Skin epidermis (tissue), 12 donors: ENCODE data around the gene NEUROG3.
"Not testable (repeated sequence)": the region's sequence is repeated elsewhere in the genome, so short reads cannot be mapped to it uniquely, and the experiment has no call there.

Experiments used
- H3K27ac ChIP-seq, 21 experiments: fragments of 200-600 bp; sonication (generic) in 11 of 21; one replicate each; pipeline ENCODE4 v1.5.0; 2020; ENCODE audit warnings: mild to moderate bottlenecking in 3 of 21, inconsistent platforms in 2 of 21, moderate library complexity in 2 of 21
- H3K4me3 ChIP-seq, 7 experiments: fragments of 200-600 bp; sonication (generic) in 2 of 7; one replicate each; pipeline ENCODE4 v1.5.0; 2020; ENCODE audit warnings: inconsistent platforms in 2 of 7, mild to moderate bottlenecking in 2 of 7, moderate library complexity in 1 of 7

Gene NEUROG3

DNA sequence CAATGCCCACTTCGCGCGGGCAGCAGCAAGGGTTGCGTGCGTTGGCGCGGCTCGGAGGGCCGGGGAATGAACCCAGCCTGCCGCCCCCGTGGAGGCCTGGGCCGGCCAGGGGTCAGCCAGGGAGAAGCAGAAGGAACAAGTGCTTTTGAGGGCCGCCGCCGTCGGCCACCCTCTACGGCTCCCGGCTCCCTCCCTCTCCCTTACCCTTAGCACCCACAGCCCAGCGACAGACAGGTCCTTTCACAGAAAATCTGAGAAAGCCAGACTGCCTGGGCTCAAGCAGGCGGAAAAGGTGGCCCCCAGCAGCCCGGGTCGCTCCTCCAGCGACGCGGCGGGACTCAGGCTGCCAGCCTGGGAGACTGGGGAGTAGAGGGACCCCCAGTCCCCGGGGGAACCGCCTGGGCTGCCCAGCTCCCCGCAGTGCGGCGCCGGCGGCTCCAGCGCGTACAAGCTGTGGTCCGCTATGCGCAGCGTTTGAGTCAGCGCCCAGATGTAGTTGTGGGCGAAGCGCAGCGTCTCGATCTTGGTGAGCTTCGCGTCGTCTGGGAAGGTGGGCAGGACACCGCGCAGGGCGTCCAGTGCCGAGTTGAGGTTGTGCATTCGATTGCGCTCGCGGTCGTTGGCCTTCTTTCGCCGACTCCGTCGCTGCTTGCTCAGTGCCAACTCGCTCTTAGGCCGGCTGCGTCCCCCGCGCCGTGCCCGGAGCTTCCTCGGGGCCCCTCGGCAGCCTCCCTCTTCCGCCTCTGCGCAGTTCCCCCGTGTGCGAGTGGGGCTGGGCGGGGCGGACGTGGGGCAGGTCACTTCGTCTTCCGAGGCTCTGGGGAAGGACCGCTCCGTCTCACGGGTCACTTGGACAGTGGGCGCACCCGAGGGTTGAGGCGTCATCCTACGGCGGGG is 815 bp downstream of the NEUROG3 start:
- Histone ChIP-seq H3K4me3 (peak overlapping the region in 5 of 7 experiments; percentile 3 to 17 (median 14)), H3K27ac (no peak overlapping the region)

- H3K4me3 ChIP-seq = no peak overlapping the region
These were observed 1.5 kb downstream of the NEUROG3 start for GRCh38 chr10:69571618-69572158.

GRCh38 chr10:69570050-69570816 is 3.0 kb downstream of the NEUROG3 start:
- Histone ChIP-seq H3K4me3 (no peak overlapping the region), H3K27ac (no peak overlapping the region)

More at GRCh38 chr10:69571618-69572158, 1.5 kb downstream of the NEUROG3 start:
- H3K27ac ChIP-seq = no peak overlapping the region

GRCh38 chr10:69569396-69569934 is 3.8 kb downstream of the NEUROG3 start:
- H3K4me3 ChIP-seq = no peak overlapping the region
- no peak overlapping the region for H3K27ac ChIP-seq

DNA sequence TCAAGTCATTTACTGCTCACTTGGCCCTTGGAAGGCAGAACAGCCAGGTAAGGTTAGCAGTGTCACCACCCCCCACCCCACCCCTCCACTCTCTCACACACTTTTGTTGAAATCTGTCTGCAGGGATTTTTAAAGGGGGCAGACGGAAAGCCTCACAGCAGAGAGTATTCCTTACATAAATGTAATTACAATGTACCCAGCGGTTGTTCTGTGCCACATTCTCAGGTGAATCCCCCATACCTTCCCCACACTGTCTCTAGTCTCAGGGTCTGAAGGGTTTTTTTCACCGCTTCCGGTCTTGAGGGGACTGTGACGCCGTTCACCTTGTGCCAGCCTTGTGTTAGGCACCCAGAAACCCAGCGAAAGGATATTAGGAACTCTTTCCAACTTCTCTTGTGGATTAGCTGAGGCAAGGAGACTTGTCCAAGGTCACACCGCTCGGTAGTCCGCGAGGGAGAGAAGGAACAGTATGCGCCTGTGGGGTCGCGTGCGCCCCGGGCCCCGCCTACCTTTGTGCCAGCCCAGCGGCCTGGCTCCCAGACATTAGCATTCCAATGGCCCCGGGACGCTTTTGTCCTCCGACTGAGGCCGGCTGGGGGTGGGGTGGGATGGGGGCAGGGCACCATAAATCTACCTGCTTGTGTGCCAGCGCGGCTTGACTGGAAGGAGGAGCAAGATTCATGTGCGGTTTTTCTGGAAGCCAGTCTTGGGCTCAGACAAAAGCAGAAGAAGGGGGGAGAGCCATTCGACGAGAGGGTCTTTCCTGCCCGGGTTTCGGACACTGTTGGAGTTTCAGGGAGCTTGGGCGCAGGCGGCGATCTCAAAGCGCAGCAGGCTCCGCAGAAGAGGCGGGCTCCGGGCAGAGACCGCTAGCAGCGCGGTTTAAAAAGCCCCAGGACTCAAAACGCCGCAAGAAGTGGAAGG is 4.5 kb downstream of the NEUROG3 start:
- H3K4me3 ChIP-seq = no peak overlapping the region
- H3K27ac ChIP-seq = no peak overlapping the region

GRCh38 chr10:69567920-69568319 is 5.3 kb downstream of the NEUROG3 start:
- no peak overlapping the region for H3K4me3 ChIP-seq
- no peak overlapping the region for H3K27ac ChIP-seq

DNA sequence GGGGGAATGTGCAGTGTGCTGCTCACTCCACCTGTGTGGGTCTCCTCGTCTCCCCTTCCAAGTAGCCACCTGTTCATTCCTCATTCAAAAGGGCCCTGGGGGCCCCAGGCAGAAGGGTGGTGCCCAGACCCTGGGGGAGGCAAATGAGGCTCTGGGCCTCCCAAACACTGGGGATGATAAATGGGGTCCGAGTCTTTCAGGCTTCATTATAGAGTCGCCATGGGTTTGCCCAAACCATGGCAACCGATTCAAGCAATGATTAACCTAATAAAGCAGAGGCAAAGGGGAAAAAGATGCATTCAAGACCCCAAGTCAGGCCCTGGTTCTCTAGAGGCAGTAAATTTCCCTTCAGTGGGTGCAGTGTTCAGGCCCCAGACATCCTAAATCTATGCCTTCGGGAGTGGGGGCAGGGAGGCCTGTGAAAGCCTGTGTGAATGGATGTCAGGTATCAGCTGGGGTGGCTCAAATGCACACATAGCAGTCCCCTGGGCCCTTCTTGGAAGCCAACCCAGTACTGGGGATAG is 10.4 kb downstream of the NEUROG3 start:
- no peak overlapping the region for H3K4me3 ChIP-seq
- no peak overlapping the region for H3K27ac ChIP-seq

DNA sequence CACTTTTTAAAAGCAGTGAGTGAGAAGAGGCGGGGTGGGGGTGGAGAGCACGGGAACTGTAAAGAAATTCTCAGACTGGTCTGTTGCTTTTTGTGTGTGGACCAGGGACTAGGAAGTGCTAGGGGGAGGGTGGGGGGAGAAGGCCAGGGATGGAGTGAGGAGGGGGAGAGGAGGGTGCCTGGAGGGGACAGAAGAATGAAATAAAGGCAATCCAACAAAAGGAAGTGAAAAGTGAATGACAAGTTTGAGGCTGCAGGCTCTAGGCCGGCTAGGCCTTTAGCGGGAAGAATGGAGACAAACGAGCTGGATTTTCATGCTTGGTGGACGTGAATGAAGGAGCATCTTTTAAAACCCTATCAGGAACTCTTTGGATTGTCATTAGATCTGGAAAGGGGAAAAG is 13.7 kb downstream of the NEUROG3 start:
- Histone ChIP-seq H3K27ac (no peak overlapping the region), H3K4me3 (no peak overlapping the region)

- H3K4me3 ChIP-seq = no peak overlapping the region
- no peak overlapping the region for H3K27ac ChIP-seq
These were observed 14.7 kb downstream of the NEUROG3 start for GRCh38 chr10:69558559-69558958.

DNA sequence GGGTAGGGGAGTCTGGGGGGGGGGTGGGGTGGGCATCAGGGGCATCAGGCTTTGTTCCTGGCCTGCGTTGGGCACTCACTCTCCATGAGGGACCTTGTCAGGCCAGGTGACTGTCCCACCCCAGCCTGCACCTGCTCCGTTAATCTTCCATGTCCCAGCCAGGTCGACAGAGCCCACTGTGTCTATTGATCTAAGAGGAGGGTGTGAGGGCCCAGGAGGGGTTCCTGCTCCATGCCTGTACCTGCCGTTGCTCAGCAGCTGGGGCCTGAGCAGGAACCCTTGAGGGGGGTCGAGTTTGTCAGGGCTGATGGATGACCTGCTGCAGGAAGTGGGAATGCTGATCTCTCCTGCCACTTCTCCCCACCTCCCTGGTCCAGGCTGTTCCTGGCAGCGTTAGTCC is 18.6 kb downstream of the NEUROG3 start:
- Histone ChIP-seq H3K27ac (no peak overlapping the region), H3K4me3 (no peak overlapping the region)

GRCh38 chr10:69553328-69553727 is 19.9 kb downstream of the NEUROG3 start:
- Histone ChIP-seq H3K4me3 (no peak overlapping the region), H3K27ac (no peak overlapping the region)

DNA sequence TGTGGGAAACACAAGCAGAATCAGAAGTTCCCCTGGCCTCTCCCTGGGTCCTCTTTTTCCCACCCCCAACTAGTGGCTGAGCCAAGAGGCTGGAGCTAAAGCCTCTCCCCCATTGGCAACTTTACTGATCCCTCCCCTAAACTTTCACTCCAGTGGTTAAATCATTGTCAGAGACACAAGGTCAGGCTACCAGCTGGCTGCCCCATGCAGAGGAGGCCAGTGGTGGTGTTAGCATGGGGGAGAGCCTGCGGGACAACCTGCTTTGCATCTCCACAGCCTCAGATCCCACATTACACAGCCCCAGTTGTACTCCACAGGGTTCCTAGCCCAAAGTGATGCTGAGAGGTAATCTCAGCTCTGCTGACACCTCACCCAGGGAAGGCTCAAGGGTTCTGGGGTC is 21.0 kb downstream of the NEUROG3 start:
- H3K4me3 ChIP-seq = no peak overlapping the region
- H3K27ac ChIP-seq = no peak overlapping the region

DNA sequence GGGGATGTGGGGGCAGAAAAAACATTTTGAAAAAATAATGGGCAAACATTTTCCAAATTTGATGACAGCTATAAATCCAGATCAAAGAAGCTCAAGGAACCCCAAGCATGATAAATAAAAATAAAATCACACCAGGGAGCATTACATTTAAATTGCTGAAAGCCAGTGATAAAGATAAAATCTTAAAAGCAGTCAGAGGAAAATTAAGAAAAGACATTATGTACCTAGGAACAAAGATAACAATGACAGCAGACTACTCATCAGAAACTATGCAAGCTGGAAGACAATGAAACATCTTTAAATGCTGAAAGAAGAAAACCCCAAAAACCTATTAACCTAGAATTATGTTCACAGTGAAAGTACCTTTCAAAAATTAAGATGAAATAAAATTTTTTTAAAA is 23.3 kb downstream of the NEUROG3 start:
- Histone ChIP-seq H3K4me3 (no peak overlapping the region), H3K27ac (no peak overlapping the region)

- Histone ChIP-seq H3K27ac (no peak overlapping the region), H3K4me3 (no peak overlapping the region)
These were observed 31.8 kb downstream of the NEUROG3 start for GRCh38 chr10:69541463-69541862.

DNA sequence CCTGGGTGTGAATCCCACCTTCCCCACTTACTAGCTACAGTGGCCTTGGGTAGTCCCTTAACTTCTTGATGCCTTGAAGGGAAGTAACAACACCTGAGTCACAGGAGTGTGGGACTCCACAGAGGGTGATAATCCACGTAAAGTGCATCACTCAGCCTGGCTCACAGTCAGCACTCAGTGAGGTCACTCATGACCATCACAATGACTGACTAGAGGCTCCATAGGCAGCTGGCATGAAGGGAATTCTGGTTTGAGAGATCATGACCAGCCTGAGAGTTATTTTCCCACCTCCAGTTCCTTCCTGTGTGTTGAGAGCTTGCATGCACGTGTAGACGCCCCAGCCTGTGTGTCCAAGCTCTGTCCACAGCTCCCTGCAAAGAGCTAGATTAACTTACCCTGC is 34.8 kb downstream of the NEUROG3 start:
- Histone ChIP-seq H3K27ac (no peak overlapping the region), H3K4me3 (no peak overlapping the region)

- Histone ChIP-seq H3K4me3 (no peak overlapping the region), H3K27ac (no peak overlapping the region)
These were observed 35.8 kb downstream of the NEUROG3 start for GRCh38 chr10:69537449-69537848.

GRCh38 chr10:69536521-69536920 is 36.7 kb downstream of the NEUROG3 start:
- not testable (repeated sequence) for H3K4me3 ChIP-seq, H3K27ac ChIP-seq

DNA sequence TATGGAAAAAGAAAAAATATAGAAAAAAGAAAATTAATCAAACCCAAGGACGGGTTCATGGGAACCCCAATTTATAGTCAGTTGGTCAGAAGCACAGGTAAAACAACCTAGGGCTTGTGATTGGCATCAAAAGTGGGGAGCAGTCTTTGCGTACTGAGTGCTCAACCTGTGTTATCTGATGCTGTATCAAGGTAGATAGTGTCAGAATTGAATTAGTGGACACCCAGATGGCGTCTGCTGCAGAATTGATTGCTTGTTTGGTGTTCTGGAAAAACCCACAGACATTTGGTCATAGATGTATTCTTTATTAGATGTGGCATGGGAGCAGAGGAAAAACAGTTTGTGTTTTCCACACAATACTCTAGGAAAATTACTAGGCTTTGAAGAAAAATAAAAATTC is 39.6 kb downstream of the NEUROG3 start:
- no peak overlapping the region for H3K27ac ChIP-seq
- H3K4me3 ChIP-seq = no peak overlapping the region

GRCh38 chr10:69527961-69528360 is 45.3 kb downstream of the NEUROG3 start:
- H3K27ac ChIP-seq = no peak overlapping the region
- H3K4me3 ChIP-seq = no peak overlapping the region
